ENCODE results near the gene OR1L8.

DNA sequence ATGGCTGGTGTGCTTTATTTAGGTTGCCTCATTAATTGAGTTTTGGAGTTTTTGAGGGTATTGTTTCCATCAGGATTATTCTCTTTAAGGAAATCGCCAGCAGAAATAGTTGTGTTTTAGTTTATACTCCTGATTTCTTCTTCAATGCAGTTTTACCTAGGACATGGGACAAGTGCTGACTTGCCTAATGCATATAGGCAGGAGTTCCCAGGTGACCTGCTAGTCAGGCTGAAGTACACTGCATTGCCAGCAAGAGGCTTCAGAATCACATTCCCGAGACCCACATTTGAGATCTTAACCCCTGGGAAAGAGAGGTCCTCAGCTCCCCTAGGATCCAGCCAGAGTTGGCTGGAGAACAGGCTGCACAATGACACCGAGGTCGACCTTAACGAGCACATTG, 31.8 kb downstream of the OR1L8 start:
- TF ChIP-seq TAF1 (IDR thresholded peaks at IDR 0.05; ENCODE audit: borderline replicate concordance, low read depth, low read length) (no peak), POLR2AphosphoS5 (IDR thresholded peaks at IDR 0.05; ENCODE audit: low read depth, low read length) (no peak)
